GM18502 (cell line): ENCODE data around the gene KCNN3.
"Not testable (repeated sequence)": the region's sequence is repeated elsewhere in the genome, so short reads cannot be mapped to it uniquely, and the experiment has no call there.

Experiments used
- ATAC-seq: cut with Tn5 transposase; IDR thresholded peaks from one replicate; pipeline ENCODE4 v1.9.1; 2021; ENCODE audit warnings: mild to moderate bottlenecking; ENCODE audit not compliant: unreplicated experiment, poor library complexity

Gene KCNN3

GRCh38 chr1:154870115-154870571 lies at the start of gene KCNN3:
Gene KCNN3, minus strand, starts transcription at chr1:154870281. Its CDS starts 317 bp downstream, at chr1:154869964.
- ATAC-seq, result peak; percentile 82

DNA sequence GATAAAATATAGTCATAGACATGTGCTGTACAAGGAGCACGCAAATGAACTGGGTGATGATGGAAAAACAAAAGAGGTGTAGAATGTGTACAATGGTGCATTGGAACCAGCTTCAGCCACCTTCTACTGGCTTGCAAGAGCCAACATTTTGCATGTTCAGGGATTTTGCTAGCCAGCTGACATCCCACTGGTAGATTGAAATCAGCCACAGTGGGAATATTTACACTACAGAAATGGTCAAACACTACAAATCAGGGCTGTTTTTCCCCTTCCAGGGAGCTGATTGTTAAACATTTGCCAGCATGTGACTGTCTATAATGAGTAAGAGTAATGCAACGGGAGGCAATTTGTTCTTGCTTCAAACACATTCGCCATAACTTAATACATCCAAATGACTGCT lies 43.2 kb upstream of the KCNN3 start:
- ATAC-seq, result no peak

GRCh38 chr1:154912755-154913154 lies 42.7 kb upstream of the KCNN3 start:
- no peak for ATAC-seq

DNA sequence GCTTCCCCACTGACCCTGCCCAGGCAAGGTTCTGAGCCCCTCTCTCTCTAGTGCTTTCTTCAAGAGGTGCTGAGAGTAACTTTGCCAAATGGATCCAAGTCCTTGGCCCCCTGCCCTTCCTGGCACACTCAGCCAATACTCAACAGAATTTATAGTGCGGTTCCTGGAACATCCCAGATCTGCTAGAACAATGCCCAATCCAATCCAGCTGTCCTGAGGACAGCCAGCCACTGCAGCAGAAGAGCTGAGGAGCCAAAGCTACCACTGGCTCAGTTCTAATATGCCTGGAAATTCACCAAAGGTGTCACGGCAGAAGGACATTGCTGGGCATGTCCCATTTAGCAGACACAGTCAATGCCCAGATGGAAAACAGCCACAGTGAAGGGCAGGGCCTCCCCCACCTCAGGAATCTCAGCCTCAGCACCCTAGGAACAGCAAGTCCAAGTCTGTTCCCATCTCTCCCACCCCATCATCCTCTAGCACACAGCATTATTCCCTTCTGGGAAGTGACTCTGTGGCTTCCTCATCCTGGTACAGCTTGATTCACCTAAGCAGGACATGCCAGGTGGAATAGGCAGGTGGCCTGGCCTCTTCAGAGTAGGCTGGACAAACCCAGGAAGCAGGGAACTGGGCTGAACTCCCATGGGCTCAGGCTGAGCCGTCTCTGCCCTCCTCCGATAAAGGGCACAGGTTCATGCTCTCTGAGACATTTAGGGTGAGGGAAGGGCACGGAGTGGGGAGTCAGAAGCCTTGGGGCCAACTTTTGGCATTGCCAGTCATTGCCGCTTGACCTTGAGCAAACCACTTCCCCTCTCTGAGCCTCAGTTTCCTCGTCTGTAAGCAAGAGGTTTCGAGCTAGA lies 41.8 kb upstream of the KCNN3 start:
- no peak for ATAC-seq

- no peak for ATAC-seq
Measured at GRCh38 chr1:154910851-154911250, 40.8 kb upstream of the KCNN3 start.

DNA sequence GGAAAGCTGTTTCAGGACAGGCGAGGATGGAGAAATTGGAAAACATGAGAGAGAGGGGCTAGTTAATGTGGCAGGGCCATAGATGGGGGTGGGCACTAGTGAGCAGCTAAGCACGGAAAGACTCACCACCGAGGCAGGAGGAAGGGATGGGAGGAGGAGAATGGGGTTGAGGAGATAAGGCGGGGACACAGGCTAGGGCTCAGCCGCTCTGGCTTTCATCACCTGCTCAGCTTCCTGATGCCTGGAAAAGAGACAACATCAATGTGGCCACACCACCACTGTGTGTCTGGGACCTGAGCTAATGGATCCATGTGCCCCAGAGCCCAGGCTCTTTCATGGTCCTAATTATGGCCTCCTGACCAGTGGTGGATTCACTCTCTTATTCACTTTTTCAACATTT lies 38.9 kb upstream of the KCNN3 start:
- ATAC-seq, result no peak

- ATAC-seq, result not testable (repeated sequence)
Measured at GRCh38 chr1:154908129-154908528, 38.0 kb upstream of the KCNN3 start.

DNA sequence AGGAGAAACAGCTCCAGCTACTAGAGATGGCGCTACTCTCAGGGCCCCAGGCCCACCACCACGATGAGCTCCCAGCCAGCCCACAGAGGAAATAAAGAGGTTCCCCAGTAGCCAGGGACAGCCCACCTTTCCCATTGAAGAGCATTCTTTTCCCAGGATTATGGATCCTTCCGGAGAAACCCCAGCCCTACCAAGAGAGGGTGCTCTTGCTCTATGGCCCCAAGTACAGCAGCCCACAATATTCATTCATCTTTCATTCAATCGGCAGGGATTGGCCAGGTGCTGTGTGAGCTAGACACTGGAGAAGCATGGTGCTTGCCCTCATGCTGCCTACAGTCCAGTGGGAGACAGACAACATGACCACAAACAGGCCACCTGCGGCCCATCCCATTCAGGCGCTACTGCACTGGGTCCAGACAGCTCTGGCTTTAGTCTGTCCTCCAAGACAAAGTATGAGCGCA lies 36.6 kb upstream of the KCNN3 start:
- no peak for ATAC-seq

GRCh38 chr1:154902938-154903566 lies 33.0 kb upstream of the KCNN3 start:
- no peak for ATAC-seq

DNA sequence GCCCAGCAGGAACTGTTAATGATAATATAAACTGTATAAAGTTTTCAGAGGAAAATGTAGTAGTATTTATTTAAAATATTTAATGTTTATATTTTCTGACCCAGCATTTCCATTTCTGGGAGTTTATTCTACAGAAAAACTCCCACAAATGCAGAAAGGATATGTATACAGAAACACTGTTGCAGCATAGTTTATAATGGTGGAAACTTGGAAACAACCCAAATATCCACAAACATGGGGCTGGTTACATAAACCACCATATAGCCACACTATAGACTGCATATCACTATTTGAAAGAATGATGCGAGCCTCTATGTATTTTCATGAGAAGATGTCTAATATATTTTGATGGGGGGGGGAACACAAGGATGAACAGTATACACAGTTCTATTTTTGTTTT lies 31.5 kb upstream of the KCNN3 start:
- ATAC-seq, result no peak

DNA sequence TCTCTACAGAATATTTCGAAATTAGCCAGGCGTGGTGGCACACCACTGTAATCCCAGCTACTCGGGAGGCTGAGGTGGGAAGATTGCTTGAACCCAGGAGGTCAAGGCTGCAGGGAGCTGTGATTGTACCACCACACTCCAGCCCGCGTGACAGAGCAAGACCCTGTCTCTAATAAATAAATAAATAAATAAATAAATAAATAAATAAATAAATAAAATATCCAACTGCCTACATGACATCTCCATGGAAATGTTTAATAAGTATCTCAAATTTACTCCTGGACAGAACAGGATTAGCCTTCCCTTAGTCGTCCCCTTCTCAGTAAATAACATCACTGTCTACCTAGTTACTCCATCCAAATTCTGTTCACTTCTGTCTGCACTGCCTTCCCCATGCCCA lies 29.0 kb upstream of the KCNN3 start:
- no peak for ATAC-seq

GRCh38 chr1:154896771-154897286 lies 26.7 kb upstream of the KCNN3 start:
- no peak for ATAC-seq

- ATAC-seq, result no peak
Measured at GRCh38 chr1:154895798-154896197, 25.7 kb upstream of the KCNN3 start.

GRCh38 chr1:154891452-154891851 lies 21.4 kb upstream of the KCNN3 start:
- no peak for ATAC-seq

DNA sequence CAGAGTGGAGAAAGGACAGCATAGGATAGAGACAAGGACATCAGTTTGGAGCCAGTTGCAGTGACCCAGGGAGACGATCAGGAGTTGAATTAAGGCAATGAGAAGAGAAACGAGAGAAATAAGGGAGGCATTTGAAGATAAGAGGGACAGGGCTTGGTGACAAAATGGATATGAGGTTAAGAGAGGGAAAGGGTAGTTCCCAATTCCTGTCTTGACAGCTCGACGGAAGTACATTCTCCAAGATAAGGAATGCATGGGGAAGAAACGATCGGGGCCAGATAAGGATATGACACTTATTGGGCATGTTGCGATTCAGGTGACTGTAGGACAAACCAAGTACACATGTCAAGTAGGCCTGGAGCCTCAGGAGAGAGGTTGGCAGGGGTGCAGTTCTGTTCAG lies 18.7 kb upstream of the KCNN3 start:
- no peak for ATAC-seq

DNA sequence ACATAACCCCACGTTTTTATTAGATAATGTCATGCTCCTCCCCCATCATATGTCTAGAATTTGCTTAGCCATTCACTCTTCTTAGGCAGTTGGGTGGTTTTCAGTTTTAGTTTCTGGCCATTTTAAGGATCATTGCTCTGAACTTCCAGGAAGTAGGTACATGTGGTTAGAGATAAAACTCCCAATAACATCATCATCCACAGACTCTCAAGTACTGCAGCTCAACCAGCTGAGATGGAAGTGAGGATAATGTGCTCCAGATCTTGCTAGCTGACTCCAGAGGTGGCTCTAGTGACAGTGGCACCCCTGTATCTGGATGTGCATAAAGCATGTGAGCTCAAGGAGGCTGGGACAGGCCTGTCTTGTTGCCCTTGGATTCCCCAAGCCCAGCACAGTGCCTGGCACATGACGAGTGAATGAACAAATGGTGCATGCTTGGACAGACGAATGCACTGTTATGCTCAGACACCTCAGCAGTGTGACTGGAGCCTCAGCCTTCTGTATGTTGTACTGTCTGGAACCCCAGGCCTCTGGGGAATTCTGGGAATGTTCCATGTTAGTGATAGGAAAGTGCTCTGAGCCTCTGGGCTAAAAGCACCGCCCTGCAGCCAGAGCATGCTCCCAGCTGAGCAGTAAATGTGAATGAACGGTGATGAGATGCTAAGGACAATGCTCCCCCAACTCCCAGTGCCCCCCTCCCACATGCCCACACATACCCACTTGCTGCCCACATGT lies 16.4 kb upstream of the KCNN3 start:
- no peak for ATAC-seq

GRCh38 chr1:154884869-154885701 lies 15.0 kb upstream of the KCNN3 start:
- ATAC-seq, result no peak

DNA sequence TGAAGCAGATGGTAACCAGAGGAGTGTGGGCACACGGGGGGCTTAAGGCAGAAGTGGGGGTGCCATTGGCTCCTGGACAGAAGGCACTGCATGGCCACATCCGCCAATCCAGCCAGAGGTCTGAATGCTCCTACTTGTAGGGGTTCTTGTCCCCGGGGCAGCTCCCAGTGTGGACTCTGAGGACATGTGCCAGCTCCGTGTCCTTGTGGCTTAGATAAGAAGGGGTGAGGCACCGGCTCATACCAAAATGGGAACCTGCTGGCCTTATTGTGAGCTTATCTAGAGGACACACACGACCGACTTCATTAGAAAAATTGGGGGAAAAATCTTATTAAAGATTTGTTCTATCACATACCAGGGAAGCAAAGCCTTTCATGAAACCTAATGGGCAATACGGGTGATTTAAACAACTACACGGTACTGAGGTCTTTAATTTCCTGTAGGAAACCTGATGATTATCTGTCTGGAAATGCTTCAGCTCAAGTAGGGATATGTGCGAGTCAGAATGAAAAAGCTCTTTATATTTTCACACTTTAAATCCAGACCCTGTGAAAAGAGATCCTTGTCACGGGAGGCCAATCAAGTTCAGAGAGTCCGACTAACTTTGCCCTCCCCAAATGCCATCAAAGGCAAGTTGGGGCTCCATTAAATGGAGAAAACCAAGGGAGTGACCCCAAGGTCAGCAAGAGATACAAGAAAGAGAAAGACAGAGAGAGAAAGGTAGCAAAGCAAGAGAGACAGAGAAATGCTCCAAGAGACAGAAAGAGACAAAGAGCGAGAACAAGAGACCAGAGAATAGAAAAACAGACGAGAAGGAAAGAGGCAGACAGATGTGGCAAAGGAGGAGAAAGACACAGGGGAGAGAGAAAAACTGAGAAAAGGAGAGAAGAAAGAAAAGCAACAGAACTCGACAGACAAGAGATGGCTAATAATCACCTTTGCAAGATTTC lies 14.1 kb upstream of the KCNN3 start:
- ATAC-seq, result no peak
